GM18868 (cell line): Measurements from ENCODE around the gene SOD2.

Experiments
- ATAC-seq: cut with Tn5 transposase; IDR thresholded peaks from one replicate; pipeline ENCODE4 v1.9.1; 2021; ENCODE audit warnings: mild to moderate bottlenecking, moderate library complexity; ENCODE audit not compliant: unreplicated experiment

Gene SOD2

GRCh38 chr6:159645640-159646039 lies 47.4 kb downstream of the SOD2 start:
- no peak for ATAC-seq
